OCI-LY7 (cell line): Measurements from ENCODE around the gene WNT3A.

ENCODE experiments used
- EZH2phosphoT487 ChIP-seq: fragments of 200-600 bp; sonication (generic); IDR thresholded peaks from 2 replicates; pipeline ENCODE4 v1.6.1; 2018; ENCODE audit warnings: low read depth, borderline replicate concordance, mild to moderate bottlenecking, mixed run types, antibody characterized with exemption, low read length, moderate library complexity, mixed read lengths
- TF ChIP-seq, protein P1 (sequence below): fragments of 200-600 bp; sonication (generic); conservative IDR thresholded peaks from 2 replicates; pipeline ENCODE4 v1.5.1; 2014; ENCODE audit warnings: mild to moderate bottlenecking, antibody characterized with exemption, low read length, moderate library complexity, mixed read lengths

DNA sequence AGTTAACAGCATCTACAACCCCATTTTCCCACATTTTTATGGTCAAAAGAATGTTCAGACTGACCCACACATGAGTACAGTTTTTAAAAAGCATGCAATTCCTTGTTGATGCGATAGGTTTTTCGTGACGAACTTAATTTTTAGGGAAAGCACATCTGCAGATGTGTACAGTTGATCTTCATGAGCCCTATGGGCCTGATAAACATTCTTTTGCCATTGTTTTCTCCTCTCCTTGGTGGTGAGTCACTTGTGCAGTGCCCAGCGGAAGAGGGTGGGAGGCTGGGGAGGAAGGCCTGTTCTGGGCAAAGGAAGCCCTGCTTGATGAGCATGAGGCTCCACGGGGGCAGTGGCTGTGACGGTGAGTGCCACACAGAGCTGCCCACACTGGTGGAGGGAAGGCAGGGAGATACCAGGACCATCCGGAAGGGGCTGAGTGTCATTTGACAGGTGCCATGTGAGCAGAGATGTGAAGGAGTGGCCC is 81.0 kb downstream of the WNT3A start:
- TF ChIP-seq, protein P1, sequence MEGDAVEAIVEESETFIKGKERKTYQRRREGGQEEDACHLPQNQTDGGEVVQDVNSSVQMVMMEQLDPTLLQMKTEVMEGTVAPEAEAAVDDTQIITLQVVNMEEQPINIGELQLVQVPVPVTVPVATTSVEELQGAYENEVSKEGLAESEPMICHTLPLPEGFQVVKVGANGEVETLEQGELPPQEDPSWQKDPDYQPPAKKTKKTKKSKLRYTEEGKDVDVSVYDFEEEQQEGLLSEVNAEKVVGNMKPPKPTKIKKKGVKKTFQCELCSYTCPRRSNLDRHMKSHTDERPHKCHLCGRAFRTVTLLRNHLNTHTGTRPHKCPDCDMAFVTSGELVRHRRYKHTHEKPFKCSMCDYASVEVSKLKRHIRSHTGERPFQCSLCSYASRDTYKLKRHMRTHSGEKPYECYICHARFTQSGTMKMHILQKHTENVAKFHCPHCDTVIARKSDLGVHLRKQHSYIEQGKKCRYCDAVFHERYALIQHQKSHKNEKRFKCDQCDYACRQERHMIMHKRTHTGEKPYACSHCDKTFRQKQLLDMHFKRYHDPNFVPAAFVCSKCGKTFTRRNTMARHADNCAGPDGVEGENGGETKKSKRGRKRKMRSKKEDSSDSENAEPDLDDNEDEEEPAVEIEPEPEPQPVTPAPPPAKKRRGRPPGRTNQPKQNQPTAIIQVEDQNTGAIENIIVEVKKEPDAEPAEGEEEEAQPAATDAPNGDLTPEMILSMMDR, result no peak
- no peak for TF ChIP-seq EZH2phosphoT487
